GM12878 (cell line): ENCODE measurements around the gene CLEC16A. TPM values are rescaled to one million over a fixed set of nuclear protein-coding genes. Genes with fewer than 3 reads are reported as not detected.
A peak's percentile ranks its signal among the peaks of the same experiment; 100 is the strongest.

Experiments
- ATAC-seq: fragments of 200-7000 bp; cut with Tn5 transposase; 3 replicates; pipeline ENCODE4 v1.9.1; 2020; ENCODE audit warnings: mild to moderate bottlenecking, moderate library complexity
- BruUV-seq: library from RNA; stranded (reverse); fragments of 400-500 nt; replicated peaks from 2 replicates; lab custom pipeline; 2021; lab: Mats Ljungman, UMichigan
- CTCF ChIA-PET: fragments of 300-600 bp; sonication (Branson Sonifier 250); formaldehyde crosslinking; extraction: SDS; loops from one replicate; lab custom pipeline; 2021; ENCODE audit warnings: inconsistent platforms; lab: Yijun Ruan, JAX
- POLR2A ChIA-PET: fragments of 350-600 bp; formaldehyde crosslinking; extraction: SDS; loops from one replicate; lab custom pipeline; 2021; ENCODE audit warnings: inconsistent platforms; lab: Charles Lee
- RAD21 ChIA-PET: fragments of 300-600 bp; sonication (Branson Sonifier 250); formaldehyde crosslinking; loops from one replicate; lab custom pipeline; 2023; ENCODE audit warnings: antibody characterized with exemption; ENCODE audit not compliant: unreplicated experiment; lab: Charles Lee
- SMC1A ChIA-PET: fragments of 300-600 bp; sonication (Branson Sonifier 250); formaldehyde crosslinking; loops from one replicate; lab custom pipeline; 2023; ENCODE audit not compliant: unreplicated experiment, uncharacterized antibody; lab: Charles Lee
- DNase-seq: peaks from one replicate; pipeline ENCODE4 v3.0.0-alpha.2; 2011; ENCODE audit warnings: low read depth, low spot score
- FAIRE-seq: peaks from 3 replicates; lab custom pipeline; 2011; peaks lifted over from hg19 to GRCh38; lab: Jason Lieb, UNC
- H2AFZ ChIP-seq: 2 replicates; pipeline ENCODE4 v1.6.0; 2011; ENCODE audit warnings: low read depth, low read length, control low read depth; ENCODE audit not compliant: control insufficient read depth
- H3K27ac ChIP-seq: 2 replicates; pipeline ENCODE4 v1.5.1; 2011; ENCODE audit warnings: control low read depth; ENCODE audit not compliant: control insufficient read depth, insufficient read depth
- H3K27me3 ChIP-seq, 2 experiments: replicated peaks in 1 of 2; 2 replicates each; pipeline versions ENCODE4 v1.6.0 to v1.6.1; 2011; ENCODE audit warnings: low read length in 1 of 2; ENCODE audit not compliant: control insufficient read depth in 2 of 2, insufficient read depth in 2 of 2
- H3K36me3 ChIP-seq, 2 experiments: 2 replicates each; pipeline ENCODE4 v1.5.1; 2011; ENCODE audit warnings: low read length in 1 of 2; ENCODE audit not compliant: control insufficient read depth in 2 of 2, insufficient read depth in 2 of 2
- H3K4me1 ChIP-seq: 2 replicates; pipeline ENCODE4 v1.6.1; 2011; ENCODE audit warnings: mild to moderate bottlenecking, low read length, moderate library complexity, mixed read lengths; ENCODE audit not compliant: control insufficient read depth, insufficient read depth
- H3K4me2 ChIP-seq: 2 replicates; pipeline ENCODE4 v1.6.0; 2011; ENCODE audit warnings: control low read depth; ENCODE audit not compliant: control insufficient read depth, insufficient read depth
- H3K4me3 ChIP-seq: fragments of 200-600 bp; sonication (generic); 2 replicates; pipeline ENCODE4 v1.5.1; 2016
- H3K79me2 ChIP-seq: 2 replicates; pipeline ENCODE4 v1.6.0; 2011; ENCODE audit warnings: low read length; ENCODE audit not compliant: control insufficient read depth, insufficient read depth
- H3K9ac ChIP-seq: 2 replicates; pipeline ENCODE4 v1.8.0; 2011; ENCODE audit warnings: low read length, control low read depth, mixed read lengths; ENCODE audit not compliant: control insufficient read depth, insufficient read depth
- H3K9me3 ChIP-seq: replicated peaks from 3 replicates; pipeline ENCODE4 v1.5.1; 2011; ENCODE audit warnings: mild to moderate bottlenecking, low read length; ENCODE audit not compliant: control insufficient read depth, insufficient read depth
- H4K20me1 ChIP-seq: 2 replicates; pipeline ENCODE4 v1.6.0; 2011; ENCODE audit not compliant: control insufficient read depth, insufficient read depth
- ESRRA ChIP-seq: IDR thresholded peaks from 2 replicates; pipeline ENCODE4 v1.6.1; 2012; ENCODE audit warnings: mild to moderate bottlenecking, low read length, improper control_type of control experiment
- KDM1A ChIP-seq: fragments of 200-600 bp; sonication (generic); IDR thresholded peaks from 2 replicates; pipeline ENCODE4 v1.6.1; 2016; ENCODE audit warnings: borderline replicate concordance
- MTA2 ChIP-seq: fragments of 450-650 bp; IDR thresholded peaks from 2 replicates; pipeline ENCODE4 v1.6.1; 2016; ENCODE audit warnings: low read depth, mild to moderate bottlenecking, moderate library complexity
- RELA ChIP-seq: fragments of 450-650 bp; IDR thresholded peaks from 2 replicates; pipeline ENCODE4 v1.8.0; 2014; ENCODE audit warnings: borderline replicate concordance; ENCODE audit not compliant: partially characterized antibody
- SMARCA5 ChIP-seq: fragments of 450-650 bp; IDR thresholded peaks from 2 replicates; pipeline ENCODE4 v1.6.1; 2017; ENCODE audit warnings: mild to moderate bottlenecking
- USF1 ChIP-seq: IDR thresholded peaks from 2 replicates; pipeline ENCODE4 v1.6.1; 2011; ENCODE audit warnings: borderline replicate concordance, low read depth, mild to moderate bottlenecking, moderate library complexity, mixed read lengths, low read length; ENCODE audit not compliant: insufficient read depth; ENCODE audit errors: extremely low read length
- USF2 ChIP-seq: IDR thresholded peaks from 2 replicates; pipeline ENCODE4 v1.6.1; 2011; ENCODE audit warnings: low read depth, low read length, improper control_type of control experiment, borderline replicate concordance
- WGBS: methylation state at CpG from one replicate; pipeline ENCODE4 v1.1.6; 2016; ENCODE audit warnings: low lambda C conversion rate; ENCODE audit not compliant: insufficient replicate concordance, insufficient coverage; ENCODE audit errors: missing lambda C conversion rate; 5-methylcytosine and 5-hydroxymethylcytosine counted together
- in situ Hi-C: fragments of 300-500 bp; cut with MboI; formaldehyde crosslinking; loops from 9 replicates; pipeline ENCODE4 v1.14.3; 2018; ENCODE audit warnings: mixed read lengths
- intact Hi-C: fragments of 100-400 bp; cut with micrococcal nuclease; formaldehyde crosslinking; loops from one replicate; pipeline ENCODE4 v1.14.2; 2022; ENCODE audit not compliant: unreplicated experiment
- polyA plus RNA-seq, 11 experiments: library from polyadenylated mRNA; depleted of rRNA in 4 of 11; unstranded in 6 of 11; stranded (reverse) in 5 of 11; fragments of >200 nt; fragmentation: Nextera tagmentation in 4 of 11; fragmentation: Illumina TruSeq in 1 of 11; extraction: Ambion mirVana in 4 of 11; extraction: Trizol in 1 of 11; gene quantifications; 1 replicate in 1 of 11; 2 replicates in 10 of 11; pipeline versions ENCODE4 v1.2.1 to v1.2.3, GENCODE V29; 2011 to 2016; ENCODE audit warnings: inconsistent platforms in 2 of 11, missing spikeins in 2 of 11, low read depth in 1 of 11
- total RNA-seq, 4 experiments: library from RNA; depleted of rRNA in 3 of 4; stranded (reverse); fragments of >200 nt in 3 of 4; fragmentation: Illumina TruSeq in 1 of 4; extraction: Trizol in 1 of 4; gene quantifications; 2 replicates each; pipeline versions ENCODE4 v1.2.1 to v1.2.3, GENCODE V29; 2013 to 2021

CLEC16A gene
- total and polyA plus RNA-seq, 10 of the 15 experiments (the other 5 are each of a cell fraction or from before 2014, with no cell fraction given): 1.5 to 28.8 (median 19.2) TPM

- DNase-seq: no peak
- BruUV-seq: no TSS peak
- CTCF ChIA-PET: interaction anchor here (1.9 kb wide), 1 partner anchor 109 kb away, joined by 6 read pairs; no protein-coding TSS in a partner anchor
- H3K27me3 ChIP-seq: no peaks in the 10 kb centered on the region
- FAIRE-seq: no peak
- H3K9me3 ChIP-seq: no peaks in the 10 kb centered on the region
- POLR2A ChIA-PET: no interaction called here
- WGBS: 85% methylated on average over 5 of the region's 5 CpGs
- H3K27ac ChIP-seq: no peak overlapping the region
- no peak overlapping the region for H3K4me3 ChIP-seq
- H3K79me2 ChIP-seq: no peaks in the 10 kb centered on the region
- H4K20me1 ChIP-seq: no peaks in the 10 kb centered on the region
- peaks cover 22% of the 10 kb centered on the region for H3K4me1 ChIP-seq
- H3K9ac ChIP-seq: no peak overlapping the region
- no peak for ATAC-seq
- SMC1A ChIA-PET: interaction anchor here (1.1 kb wide), 1 partner anchor 226 kb away, joined by 3 read pairs; no protein-coding TSS in a partner anchor
- RAD21 ChIA-PET: interaction anchor here (0.9 kb wide), 1 partner anchor 107 kb away, joined by 3 read pairs; no protein-coding TSS in a partner anchor
- intact Hi-C loops: loop anchor here (10.0 kb wide), 1 partner anchor 282 kb away; no protein-coding TSS in a partner anchor
- no peak overlapping the region for H3K4me2 ChIP-seq
- no peaks in the 10 kb centered on the region; a peak in 2 of 4 replicates for H3K36me3 ChIP-seq
- in situ Hi-C loops: no loop called here
- H2AFZ ChIP-seq: no peak overlapping the region
- TF ChIP-seq SMARCA5: 0 out of 2 replicates have a peak, but pooled peaks have one; percentile 24
- TF ChIP-seq RELA: no peak
- 0 out of 2 replicates have a peak, but pooled peaks have one; percentile 23 for TF ChIP-seq KDM1A
- TF ChIP-seq, all 136 proteins: peak for 2
These were observed 128.2 kb downstream of the CLEC16A start for GRCh38 chr16:11072420-11073153.

- no peaks in the 10 kb centered on the region for H3K9me3 ChIP-seq
- H3K27me3 ChIP-seq: no peaks in the 10 kb centered on the region
- in situ Hi-C loops (no loop called here), intact Hi-C loops (loop anchor here (10.0 kb wide), 1 partner anchor 281 kb away; no protein-coding TSS in a partner anchor)
- DNase-seq (no peak), ATAC-seq (no peak), FAIRE-seq (no peak)
- ChIA-PET CTCF (interaction anchor here (1.0 to 1.9 kb wide), 4 partner anchors 9 to 110 kb away, joined by 3 to 6 read pairs (median 3); no protein-coding TSS in a partner anchor), RAD21 (interaction anchor here (0.9 to 1.4 kb wide), 4 partner anchors 21 to 182 kb away, joined by 3 to 4 read pairs (median 4); partner anchors contain the start of gene SOCS1), SMC1A (interaction anchor here (0.8 to 1.7 kb wide), 7 partner anchors 15 to 422 kb away, joined by 3 to 4 read pairs (median 4); no protein-coding TSS in a partner anchor), POLR2A (no interaction called here)
- TF ChIP-seq USF2 (no peak), ESRRA (no peak), USF1 (no peak), MTA2 (no peak)
- no peak overlapping the region for H3K4me3 ChIP-seq
- BruUV-seq: no TSS peak
- H3K4me1 ChIP-seq: peaks cover 31% of the 10 kb centered on the region
- H3K36me3 ChIP-seq: no peaks in the 10 kb centered on the region; a peak in 2 of 4 replicates
- H3K4me2 ChIP-seq: no peak overlapping the region
- H2AFZ ChIP-seq: no peak overlapping the region
- H3K27ac ChIP-seq: no peak overlapping the region
- H3K9ac ChIP-seq: no peak overlapping the region
- WGBS: 96% methylated on average over 11 of the region's 11 CpGs
- H3K79me2 ChIP-seq: no peaks in the 10 kb centered on the region
- no peaks in the 10 kb centered on the region for H4K20me1 ChIP-seq
These were observed 129.1 kb downstream of the CLEC16A start for GRCh38 chr16:11073407-11073999.
